ENCODE data around the gene PPP1R3D. TPM values are rescaled to one million over a fixed set of nuclear protein-coding genes. Genes with fewer than 3 reads are reported as not detected.
"Not testable (repeated sequence)": the region's sequence is repeated elsewhere in the genome, so short reads cannot be mapped to it uniquely, and the experiment has no call there.

Gene PPP1R3D
- total and polyA plus RNA-seq, 9 donors, result 4.1 to 9.8 (median 6.0) TPM

- no peaks in the 10 kb centered on the region for H3K36me3 ChIP-seq
- no peak overlapping the region for H3K4me3 ChIP-seq
- H3K27me3 ChIP-seq, result no peaks in the 10 kb centered on the region
- H3K9me3 ChIP-seq, result no peaks in the 10 kb centered on the region
- no peak overlapping the region for H3K27ac ChIP-seq
- WGBS, 3 donors, result 84 to 87% (median 85%) methylated on average over 1 of the region's 1 CpG
- no peak for DNase-seq
- no peaks in the 10 kb centered on the region for H3K4me1 ChIP-seq (ENCODE audit: insufficient read depth)
- TF ChIP-seq CTCF (IDR thresholded peaks at IDR 0.05), result no peak
- no peak for TF ChIP-seq EP300 (IDR thresholded peaks at IDR 0.05)
- TF ChIP-seq POLR2A (IDR thresholded peaks at IDR 0.05), result no peak
- intact Hi-C loops (cut with DNase I), result no loop called here
Measured at GRCh38 chr20:59903621-59904020, 36.5 kb downstream of the PPP1R3D start.

- WGBS, 3 donors, result 95 to 97% (median 96%) methylated on average over 3 of the region's 3 CpGs
Measured at GRCh38 chr20:59902470-59902869, 37.6 kb downstream of the PPP1R3D start.

GRCh38 chr20:59895908-59896307, 44.2 kb downstream of the PPP1R3D start:
- H3K27ac ChIP-seq, result no peak overlapping the region
- no peaks in the 10 kb centered on the region for H3K36me3 ChIP-seq
- no peak for DNase-seq
- no peak overlapping the region for H3K4me3 ChIP-seq
- no peaks in the 10 kb centered on the region for H3K9me3 ChIP-seq
- no peak for TF ChIP-seq EP300 (IDR thresholded peaks at IDR 0.05)
- no peak for TF ChIP-seq POLR2A (IDR thresholded peaks at IDR 0.05)
- no peak for TF ChIP-seq CTCF (IDR thresholded peaks at IDR 0.05)
- intact Hi-C loops (cut with DNase I), result no loop called here
- no peaks in the 10 kb centered on the region for H3K27me3 ChIP-seq
- H3K4me1 ChIP-seq (ENCODE audit: insufficient read depth), result no peaks in the 10 kb centered on the region
- WGBS, 3 donors, result 81 to 88% (median 87%) methylated on average over 1 of the region's 1 CpG

More at GRCh38 chr20:59902470-59902869, 37.6 kb downstream of the PPP1R3D start:
- Histone ChIP-seq H3K4me1 (ENCODE audit: insufficient read depth) (no peaks in the 10 kb centered on the region), H3K9me3 (no peaks in the 10 kb centered on the region), H3K27ac (no peak overlapping the region), H3K27me3 (no peaks in the 10 kb centered on the region), H3K4me3 (no peak overlapping the region), H3K36me3 (no peaks in the 10 kb centered on the region)
- intact Hi-C loops (cut with DNase I), result no loop called here
- TF ChIP-seq CTCF (IDR thresholded peaks at IDR 0.05) (no peak), POLR2A (IDR thresholded peaks at IDR 0.05) (no peak), EP300 (IDR thresholded peaks at IDR 0.05) (no peak)
- DNase-seq, result no peak

- TF ChIP-seq EP300 (IDR thresholded peaks at IDR 0.05) (no peak), POLR2A (IDR thresholded peaks at IDR 0.05) (no peak), CTCF (IDR thresholded peaks at IDR 0.05) (no peak)
- H3K27ac ChIP-seq, result no peak overlapping the region
- 79 to 88% (median 82%) methylated on average over 1 of the region's 1 CpG for WGBS, 3 donors
- H3K9me3 ChIP-seq, result no peaks in the 10 kb centered on the region
- no peaks in the 10 kb centered on the region for H3K36me3 ChIP-seq
- no peaks in the 10 kb centered on the region for H3K4me1 ChIP-seq (ENCODE audit: insufficient read depth)
- no peaks in the 10 kb centered on the region for H3K27me3 ChIP-seq
- intact Hi-C loops (cut with DNase I), result no loop called here
- DNase-seq, result no peak
- H3K4me3 ChIP-seq, result no peak overlapping the region
Measured at GRCh38 chr20:59891581-59891980, 48.5 kb downstream of the PPP1R3D start.

- 89 to 97% (median 91%) methylated on average over 2 of the region's 2 CpGs for WGBS, 3 donors
- H3K27me3 ChIP-seq; intact Hi-C loops (cut with DNase I); H3K4me1 ChIP-seq (ENCODE audit: insufficient read depth); H3K36me3 ChIP-seq; DNase-seq; H3K27ac ChIP-seq; H3K9me3 ChIP-seq; H3K4me3 ChIP-seq: not testable (repeated sequence)
Measured at GRCh38 chr20:59890035-59890434, 50.1 kb downstream of the PPP1R3D start.

Measured in ovary (tissue), 9 donors.